Activated T-cell treated with anti-CD3 and anti-CD28 coated beads, Interleukin-2, amount 50 U/mL, for 72 hours (primary cell): ENCODE results near the gene MAN1C1. TPM values are rescaled to one million over a fixed set of nuclear protein-coding genes. Genes with fewer than 3 reads are reported as not detected.
"Not testable (repeated sequence)": the region's sequence is repeated elsewhere in the genome, so short reads cannot be mapped to it uniquely, and the experiment has no call there.

Experiments
- ATAC-seq, 2 donors: fragments of 150-1000 bp; cut with Tn5 transposase; replicated peaks in 1 of 2; 2 replicates each; pipeline ENCODE4 v1.10.0; 2021; ENCODE audit warnings: moderate library complexity in 2 of 2, mild to moderate bottlenecking in 1 of 2
- DNase-seq, 2 donors: peaks; one replicate each; pipeline ENCODE4 v3.0.0; 2021 to 2022; ENCODE audit warnings: mixed read lengths in 1 of 2
- H3K27ac Mint-ChIP-seq: one replicate; pipeline ENCODE4 v1.8.0; 2022; ENCODE audit warnings: mild to moderate bottlenecking, moderate library complexity, mixed read lengths
- H3K27me3 Mint-ChIP-seq: one replicate; pipeline ENCODE4 v1.8.0; 2022; ENCODE audit warnings: low read depth, mixed read lengths
- H3K36me3 Mint-ChIP-seq, 2 donors: one replicate each; pipeline ENCODE4 v1.8.0; 2022; ENCODE audit warnings: mixed read lengths in 2 of 2, mild to moderate bottlenecking in 1 of 2; ENCODE audit not compliant: insufficient read depth in 2 of 2
- H3K4me1 Mint-ChIP-seq: one replicate; pipeline ENCODE4 v1.8.0; 2022; ENCODE audit warnings: low read depth, mixed read lengths
- H3K4me3 Mint-ChIP-seq, 2 donors: one replicate each; pipeline ENCODE4 v1.8.0; 2022; ENCODE audit warnings: mild to moderate bottlenecking in 2 of 2, mixed read lengths in 2 of 2, moderate library complexity in 2 of 2
- H3K9me3 Mint-ChIP-seq, 2 donors: one replicate each; pipeline ENCODE4 v1.8.0; 2022; ENCODE audit warnings: mixed read lengths in 2 of 2
- total RNA-seq, 2 donors: library from RNA; stranded (reverse); gene quantifications; one replicate each; pipeline ENCODE4 v1.2.3, GENCODE V29; 2022

The MAN1C1 gene
- total RNA-seq, 2 donors from 2014 or later: 9.4 to 13.3 TPM

GRCh38 chr1:25622531-25622930 lies 5.9 kb downstream of the MAN1C1 start:
- Mint-ChIP-seq H3K9me3 (peaks cover 0 to 3% of the 10 kb centered on the region in 2 donors), H3K4me1 (peaks cover 73% of the 10 kb centered on the region), H3K36me3 (peaks cover 5 to 7% of the 10 kb centered on the region in 2 donors), H3K4me3 (peak overlapping the region; percentile 76 to 96), H3K27me3 (no peaks in the 10 kb centered on the region), H3K27ac (no peak overlapping the region)
- DNase-seq (peak; percentile 51 to 76), ATAC-seq (peak; percentile 61 to 80)

GRCh38 chr1:25623007-25623406 lies 6.4 kb downstream of the MAN1C1 start:
- peaks cover 0 to 3% of the 10 kb centered on the region in 2 donors for H3K9me3 Mint-ChIP-seq
- DNase-seq (no peak), ATAC-seq (no peak)
- peaks cover 73% of the 10 kb centered on the region for H3K4me1 Mint-ChIP-seq
- no peaks in the 10 kb centered on the region for H3K27me3 Mint-ChIP-seq
- peaks cover 5 to 7% of the 10 kb centered on the region in 2 donors for H3K36me3 Mint-ChIP-seq
- no peak overlapping the region for H3K27ac Mint-ChIP-seq
- H3K4me3 Mint-ChIP-seq: peak overlapping the region; percentile 76 to 96

- peaks cover 67% of the 10 kb centered on the region for H3K4me1 Mint-ChIP-seq
- peak overlapping the region; percentile 76 to 96 for H3K4me3 Mint-ChIP-seq
- ATAC-seq (no peak), DNase-seq (no peak)
- no peaks in the 10 kb centered on the region for H3K27me3 Mint-ChIP-seq
- peaks cover 4 to 5% of the 10 kb centered on the region in 2 donors for H3K36me3 Mint-ChIP-seq
- H3K9me3 Mint-ChIP-seq: peaks cover 0 to 3% of the 10 kb centered on the region in 2 donors
- H3K27ac Mint-ChIP-seq: peak overlapping the region; percentile 10
These were observed 7.1 kb downstream of the MAN1C1 start for GRCh38 chr1:25623731-25624130.

- H3K4me1 Mint-ChIP-seq: peaks cover 67% of the 10 kb centered on the region
- ATAC-seq (peak; percentile 20 to 57), DNase-seq (peak; percentile 52 to 76)
- peak overlapping the region; percentile 76 to 96 for H3K4me3 Mint-ChIP-seq
- no peak overlapping the region for H3K27ac Mint-ChIP-seq
- H3K9me3 Mint-ChIP-seq: peaks cover 0 to 6% of the 10 kb centered on the region in 2 donors
- H3K27me3 Mint-ChIP-seq: no peaks in the 10 kb centered on the region
- peaks cover 4 to 5% of the 10 kb centered on the region in 2 donors for H3K36me3 Mint-ChIP-seq
These were observed 7.6 kb downstream of the MAN1C1 start for GRCh38 chr1:25624156-25624555.

- Mint-ChIP-seq H3K27me3 (no peaks in the 10 kb centered on the region), H3K9me3 (peaks cover 0 to 6% of the 10 kb centered on the region in 2 donors), H3K4me3 (no peak overlapping the region), H3K4me1 (peaks cover 67% of the 10 kb centered on the region), H3K36me3 (peaks cover 4 to 5% of the 10 kb centered on the region in 2 donors), H3K27ac (no peak overlapping the region)
- ATAC-seq (no peak), DNase-seq (no peak)
These were observed 8.0 kb downstream of the MAN1C1 start for GRCh38 chr1:25624604-25625003.

- Mint-ChIP-seq H3K9me3 (peaks cover 0 to 6% of the 10 kb centered on the region in 2 donors), H3K36me3 (peaks cover 4 to 5% of the 10 kb centered on the region in 2 donors), H3K4me3 (no peak overlapping the region), H3K27me3 (no peaks in the 10 kb centered on the region), H3K27ac (no peak overlapping the region), H3K4me1 (peaks cover 67% of the 10 kb centered on the region)
- ATAC-seq (no peak), DNase-seq (no peak)
These were observed 9.4 kb downstream of the MAN1C1 start for GRCh38 chr1:25626018-25626417.

- peak overlapping the region; percentile 8 to 54 for H3K4me3 Mint-ChIP-seq
- H3K9me3 Mint-ChIP-seq: peaks cover 0 to 6% of the 10 kb centered on the region in 2 donors
- peak overlapping the region; percentile 5 for H3K27ac Mint-ChIP-seq
- no peaks in the 10 kb centered on the region for H3K27me3 Mint-ChIP-seq
- H3K36me3 Mint-ChIP-seq: peaks cover 4 to 5% of the 10 kb centered on the region in 2 donors
- DNase-seq (no peak), ATAC-seq (peak; percentile 31 to 39)
- H3K4me1 Mint-ChIP-seq: peaks cover 67% of the 10 kb centered on the region
These were observed 12.3 kb downstream of the MAN1C1 start for GRCh38 chr1:25628741-25629421.

- no peaks in the 10 kb centered on the region for H3K27me3 Mint-ChIP-seq
- ATAC-seq (no peak), DNase-seq (no peak)
- H3K9me3 Mint-ChIP-seq: peaks cover 0 to 6% of the 10 kb centered on the region in 2 donors
- H3K4me1 Mint-ChIP-seq: peaks cover 66% of the 10 kb centered on the region
- peak overlapping the region; percentile 26 to 71 for H3K4me3 Mint-ChIP-seq
- H3K36me3 Mint-ChIP-seq: peaks cover 4 to 5% of the 10 kb centered on the region in 2 donors
- H3K27ac Mint-ChIP-seq: peak overlapping the region; percentile 31
These were observed 13.2 kb downstream of the MAN1C1 start for GRCh38 chr1:25629836-25630235.

- peak overlapping the region; percentile 83 to 96 for H3K4me3 Mint-ChIP-seq
- DNase-seq (no peak), ATAC-seq (peak; percentile 34 to 50)
- H3K9me3 Mint-ChIP-seq: peaks cover 2 to 4% of the 10 kb centered on the region in 2 donors
- H3K27me3 Mint-ChIP-seq: no peaks in the 10 kb centered on the region
- peaks cover 7% of the 10 kb centered on the region in 2 donors for H3K36me3 Mint-ChIP-seq
- peak overlapping the region; percentile 89 for H3K27ac Mint-ChIP-seq
- H3K4me1 Mint-ChIP-seq: peaks cover 64% of the 10 kb centered on the region
These were observed 15.3 kb downstream of the MAN1C1 start for GRCh38 chr1:25631750-25632485.

GRCh38 chr1:25634066-25634465 lies 17.5 kb downstream of the MAN1C1 start:
- Mint-ChIP-seq H3K27me3 (no peaks in the 10 kb centered on the region), H3K36me3 (peaks cover 10 to 20% of the 10 kb centered on the region in 2 donors)
- ATAC-seq: no peak

GRCh38 chr1:25634896-25635295 lies 18.3 kb downstream of the MAN1C1 start:
- Mint-ChIP-seq H3K9me3 (peaks cover 2 to 3% of the 10 kb centered on the region in 2 donors), H3K4me1 (peaks cover 71% of the 10 kb centered on the region), H3K36me3 (peaks cover 14 to 26% of the 10 kb centered on the region in 2 donors), H3K4me3 (peak overlapping the region in 1 of 2 donors; percentile 13), H3K27ac (no peak overlapping the region), H3K27me3 (no peaks in the 10 kb centered on the region)
- DNase-seq: no peak
- ATAC-seq: no peak

More at GRCh38 chr1:25634066-25634465, 17.5 kb downstream of the MAN1C1 start:
- Mint-ChIP-seq H3K4me1 (peaks cover 71% of the 10 kb centered on the region), H3K27ac (peak overlapping the region; percentile 42), H3K4me3 (peak overlapping the region; percentile 60 to 96), H3K9me3 (peaks cover 1 to 2% of the 10 kb centered on the region in 2 donors)
- DNase-seq: no peak

- not testable (repeated sequence) for H3K27me3 Mint-ChIP-seq, ATAC-seq, H3K27ac Mint-ChIP-seq, H3K4me3 Mint-ChIP-seq, H3K9me3 Mint-ChIP-seq, DNase-seq
- peaks cover 14 to 26% of the 10 kb centered on the region in 2 donors for H3K36me3 Mint-ChIP-seq
- peaks cover 71% of the 10 kb centered on the region for H3K4me1 Mint-ChIP-seq
These were observed 19.6 kb downstream of the MAN1C1 start for GRCh38 chr1:25636141-25636540.
